HCT116 (cell line): Measurements from ENCODE around the gene BCL7A. TPM values are rescaled to one million over a fixed set of nuclear protein-coding genes. Genes with fewer than 3 reads are reported as not detected.

ENCODE experiments used
- ATAC-seq: fragments of 200-7000 bp; cut with Tn5 transposase; 2 replicates; pipeline ENCODE4 v1.9.1; 2020; ENCODE audit warnings: mild to moderate bottlenecking, moderate library complexity
- BruUV-seq: library from RNA; stranded (reverse); fragments of 400-500 nt; replicated peaks from 2 replicates; lab custom pipeline; 2021; lab: Mats Ljungman, UMichigan
- CTCF ChIA-PET: fragments of 300-600 bp; sonication (Branson Sonifier 250); formaldehyde crosslinking; loops from one replicate; lab custom pipeline; 2021; ENCODE audit warnings: antibody characterized with exemption; lab: Charles Lee
- POLR2A ChIA-PET: fragments of 300-600, 350-600 bp; sonication (Branson Sonifier 250); formaldehyde crosslinking; loops from one replicate; lab custom pipeline; 2021; ENCODE audit warnings: antibody characterized with exemption; lab: Charles Lee
- RAD21 ChIA-PET, 2 experiments: fragments of 300-600 bp; sonication (Branson Sonifier 250); formaldehyde crosslinking; loops; one replicate each; lab custom pipeline; 2023; ENCODE audit warnings: low total read pairs in 2 of 2; ENCODE audit not compliant: uncharacterized antibody in 2 of 2, unreplicated experiment in 2 of 2, low non-redundant PET in 1 of 2; lab: Charles Lee
- DNase-seq: peaks from one replicate; pipeline ENCODE4 v3.0.0-alpha.2; 2010; ENCODE audit warnings: low read depth, low spot score
- H2AFZ ChIP-seq: fragments of 200-600 bp; shearing (Covaris generic), sonication (generic); 2 replicates; pipeline ENCODE4 v1.6.1; 2017; ENCODE audit warnings: low read depth, mixed run types, mixed read lengths, antibody characterized with exemption, low read length; ENCODE audit not compliant: poor library complexity, severe bottlenecking
- H3K27ac ChIP-seq: 2 replicates; pipeline ENCODE4 v1.5.1; 2012; ENCODE audit warnings: low read depth, low read length
- H3K27me3 ChIP-seq: fragments of 200-600 bp; sonication (generic); 2 replicates; pipeline ENCODE4 v1.6.1; 2016; ENCODE audit warnings: mixed run types, low read length, mixed read lengths; ENCODE audit not compliant: insufficient read depth
- H3K36me3 ChIP-seq, 2 experiments: fragments of 200-500 bp in 1 of 2; fragments of 200-600 bp in 1 of 2; sonication (Bioruptor generic) in 1 of 2; sonication (generic) in 1 of 2; 2 replicates each; pipeline versions ENCODE4 v1.5.1 to v1.6.1; 2014 to 2016; ENCODE audit warnings: low read length in 2 of 2, inconsistent platforms in 1 of 2, mixed read lengths in 1 of 2, mixed run types in 1 of 2; ENCODE audit not compliant: insufficient read depth in 2 of 2, control insufficient read depth in 1 of 2
- H3K4me1 ChIP-seq, 2 experiments: fragments of 200-600 bp in 1 of 2; sonication (generic) in 1 of 2; 2 replicates each; pipeline versions ENCODE4 v1.5.1 to v1.6.1; 2012 to 2017; ENCODE audit warnings: low read length in 2 of 2, inconsistent platforms in 1 of 2, mild to moderate bottlenecking in 1 of 2, mixed read lengths in 1 of 2, mixed run types in 1 of 2, moderate library complexity in 1 of 2; ENCODE audit not compliant: insufficient read depth in 2 of 2, control insufficient read depth in 1 of 2
- H3K4me2 ChIP-seq: fragments of 200-600 bp; sonication (generic); 2 replicates; pipeline ENCODE4 v1.6.1; 2017; ENCODE audit warnings: mixed run types, low read length, mixed read lengths
- H3K4me3 ChIP-seq, 2 experiments: fragments of 200-600 bp in 1 of 2; sonication (generic) in 1 of 2; replicated peaks in 1 of 2; 2 replicates each; pipeline ENCODE4 v1.5.1; 2011 to 2016; ENCODE audit warnings: low read length in 2 of 2, control low read depth in 1 of 2, low read depth in 1 of 2, mild to moderate bottlenecking in 1 of 2, mixed read lengths in 1 of 2, mixed run types in 1 of 2
- H3K79me2 ChIP-seq: fragments of 200-600 bp; sonication (generic); 2 replicates; pipeline ENCODE4 v1.6.1; 2017; ENCODE audit warnings: mild to moderate bottlenecking, mixed run types, low read length, moderate library complexity, mixed read lengths; ENCODE audit not compliant: insufficient read depth
- H3K9ac ChIP-seq: fragments of 200-600 bp; sonication (generic); 2 replicates; pipeline ENCODE4 v1.6.1; 2016; ENCODE audit warnings: low read length, mixed read lengths
- H3K9me2 ChIP-seq: fragments of 200-600 bp; sonication (generic), shearing (Covaris generic); 2 replicates; pipeline ENCODE4 v1.6.1; 2017; ENCODE audit warnings: mixed run types, mild to moderate bottlenecking, moderate library complexity; ENCODE audit not compliant: insufficient read depth
- H3K9me3 ChIP-seq, 2 experiments: fragments of 200-500 bp in 1 of 2; fragments of 200-600 bp in 1 of 2; sonication (Bioruptor generic) in 1 of 2; sonication (generic) in 1 of 2; 2 replicates each; pipeline ENCODE4 v1.6.1; 2014 to 2017; ENCODE audit warnings: low read length in 2 of 2, mixed read lengths in 2 of 2, inconsistent platforms in 1 of 2, low read depth in 1 of 2, mild to moderate bottlenecking in 1 of 2, mixed run types in 1 of 2, moderate library complexity in 1 of 2; ENCODE audit not compliant: control insufficient read depth in 1 of 2, insufficient read depth in 1 of 2
- H4K20me1 ChIP-seq: fragments of 200-600 bp; sonication (generic), shearing (Covaris generic); 2 replicates; pipeline ENCODE4 v1.6.1; 2017; ENCODE audit warnings: mixed run types, mild to moderate bottlenecking, moderate library complexity; ENCODE audit not compliant: insufficient read depth
- EGR1 ChIP-seq: IDR thresholded peaks from 2 replicates; pipeline ENCODE4 v1.6.1; 2012; ENCODE audit warnings: low read depth
- EZH2phosphoT487 ChIP-seq: fragments of 200-600 bp; IDR thresholded peaks from 2 replicates; pipeline ENCODE4 v1.6.1; 2018; ENCODE audit warnings: antibody characterized with exemption, borderline replicate concordance
- FOSL1 ChIP-seq: IDR thresholded peaks from 2 replicates; pipeline ENCODE4 v1.6.1; 2012; ENCODE audit warnings: low read depth
- JUND ChIP-seq: IDR thresholded peaks from 2 replicates; pipeline ENCODE4 v1.6.1; 2012
- SP1 ChIP-seq: IDR thresholded peaks from 2 replicates; pipeline ENCODE4 v1.6.1; 2012; ENCODE audit warnings: low read depth
- ZNF274 ChIP-seq: fragments of 200-500 bp; sonication (Bioruptor generic); IDR thresholded peaks from 2 replicates; pipeline ENCODE4 v1.6.1; 2014; ENCODE audit warnings: mild to moderate bottlenecking, low read depth, low read length, inconsistent platforms
- intact Hi-C: fragments of 100-400 bp; cut with micrococcal nuclease; formaldehyde crosslinking; loops from 2 replicates; pipeline ENCODE4 v1.10.0; 2022
- total RNA-seq: library from RNA; stranded (reverse); gene quantifications from one replicate; pipeline ENCODE4 v1.2.1, GENCODE V29; 2021; ENCODE audit not compliant: unreplicated experiment
- TF ChIP-seq, protein P1 (sequence below): IDR thresholded peaks from 2 replicates; pipeline ENCODE4 v1.6.1; 2012

BCL7A gene
- total RNA-seq, 1 experiment from 2014 or later = 14.2 TPM

DNA sequence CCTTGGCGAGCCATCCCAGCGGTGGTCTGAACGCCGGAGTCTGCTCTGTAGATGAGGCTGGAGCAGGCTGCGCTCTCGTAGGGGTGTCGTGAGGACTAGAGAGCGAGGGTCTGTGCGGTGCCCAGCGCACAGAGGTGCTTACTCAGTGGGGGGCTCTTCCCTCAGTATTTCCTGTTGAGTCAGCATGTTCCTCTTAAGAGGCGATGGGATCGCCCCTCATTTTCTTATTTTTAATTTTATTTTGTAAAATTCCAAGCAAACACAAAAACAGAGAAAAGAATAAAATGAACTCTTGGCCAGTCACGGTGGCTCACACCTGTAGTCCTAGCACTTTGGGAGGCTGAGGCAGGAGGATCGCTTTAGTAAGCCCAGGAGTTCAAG, 40.8 kb upstream of the BCL7A start (continued):
- TF ChIP-seq SP1 (no peak), EZH2phosphoT487 (no peak), ZNF274 (no peak)
- TF ChIP-seq, protein P1, sequence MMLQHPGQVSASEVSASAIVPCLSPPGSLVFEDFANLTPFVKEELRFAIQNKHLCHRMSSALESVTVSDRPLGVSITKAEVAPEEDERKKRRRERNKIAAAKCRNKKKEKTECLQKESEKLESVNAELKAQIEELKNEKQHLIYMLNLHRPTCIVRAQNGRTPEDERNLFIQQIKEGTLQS = no peak
- TF ChIP-seq, all 23 proteins: peak for 0

DNA sequence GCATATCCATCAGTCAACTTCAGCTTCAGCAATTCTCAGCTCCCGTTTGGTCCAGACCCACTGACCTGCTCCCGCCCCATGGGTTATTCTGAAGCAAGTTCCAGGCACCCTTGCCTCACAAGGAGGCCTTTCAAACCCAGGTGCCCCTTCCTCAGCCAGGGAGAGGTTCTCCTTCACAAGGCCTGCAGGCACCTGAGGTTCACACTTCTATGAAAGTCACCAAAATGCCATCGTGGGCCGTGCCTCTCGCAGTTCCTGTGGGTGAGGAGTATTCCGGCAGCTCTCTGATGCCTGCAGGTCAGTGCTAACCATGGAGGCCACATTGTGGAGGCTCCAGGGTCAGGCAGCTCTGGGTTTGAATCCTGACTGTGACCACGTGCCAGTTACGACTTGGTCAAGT, 40.2 kb upstream of the BCL7A start:
- Histone ChIP-seq H3K9me3 (no peaks in the 10 kb centered on the region), H3K79me2 (no peaks in the 10 kb centered on the region), H3K36me3 (no peaks in the 10 kb centered on the region), H2AFZ (no peak overlapping the region), H4K20me1 (no peaks in the 10 kb centered on the region), H3K9ac (no peak overlapping the region), H3K27ac (no peak overlapping the region), H3K4me3 (no peak overlapping the region), H3K4me1 (no peaks in the 10 kb centered on the region), H3K9me2 (no peaks in the 10 kb centered on the region), H3K27me3 (no peaks in the 10 kb centered on the region), H3K4me2 (no peak overlapping the region)
- TF ChIP-seq FOSL1 = no peak
- no peak for TF ChIP-seq JUND
- no peak for TF ChIP-seq ZNF274
- ChIA-PET POLR2A (no interaction called here), RAD21 (no interaction called here), CTCF (no interaction called here)
- no TSS peak for BruUV-seq
- DNase-seq (no peak), ATAC-seq (no peak)
- intact Hi-C loops = no loop called here

DNA sequence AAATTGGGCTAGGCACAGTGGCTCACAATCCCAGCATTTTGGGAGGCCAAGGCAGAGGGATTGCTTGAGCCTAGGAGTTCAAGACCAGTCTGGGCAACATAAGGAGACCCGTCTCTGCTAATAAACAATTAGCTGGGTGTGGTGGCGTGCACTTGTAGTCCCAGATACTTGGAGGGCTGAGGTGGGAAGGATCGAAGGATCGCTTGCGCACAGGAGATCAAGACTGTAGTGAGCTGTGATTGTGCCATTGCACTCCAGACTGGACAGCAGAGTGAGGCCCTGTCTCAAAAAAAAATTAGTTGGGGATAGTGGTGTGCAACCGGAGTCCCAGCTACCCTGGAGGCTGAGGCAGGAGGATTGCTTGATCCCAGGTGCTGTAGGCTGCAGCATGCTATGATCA, 38.7 kb upstream of the BCL7A start:
- Histone ChIP-seq H3K4me2 (no peak overlapping the region), H3K4me1 (no peaks in the 10 kb centered on the region), H3K9me3 (no peaks in the 10 kb centered on the region), H3K27ac (no peak overlapping the region), H3K27me3 (no peaks in the 10 kb centered on the region), H2AFZ (no peak overlapping the region), H3K9me2 (no peaks in the 10 kb centered on the region), H4K20me1 (no peaks in the 10 kb centered on the region), H3K79me2 (no peaks in the 10 kb centered on the region), H3K4me3 (no peak overlapping the region), H3K36me3 (no peaks in the 10 kb centered on the region), H3K9ac (no peak overlapping the region)
- RAD21 ChIA-PET = no interaction called here
- intact Hi-C loops = no loop called here
- TF ChIP-seq EGR1 = no peak
- BruUV-seq = no TSS peak
- DNase-seq (no peak), ATAC-seq (no peak)
- CTCF ChIA-PET = no interaction called here
- POLR2A ChIA-PET = interaction anchor here (0.7 kb wide), 1 partner anchor 155 kb away, joined by 3 read pairs; no protein-coding TSS in a partner anchor
